Nephron (organoid): Measurements from ENCODE around the gene ANKRD11.

ENCODE experiments used
- H3K27ac Mint-ChIP-seq, 3 experiments: 2 replicates each; pipeline ENCODE4 v1.8.0; 2020; ENCODE audit warnings: mixed read lengths in 3 of 3, mild to moderate bottlenecking in 2 of 3, moderate library complexity in 1 of 3
- H3K27me3 Mint-ChIP-seq: 2 replicates; pipeline ENCODE4 v1.8.0; 2021; ENCODE audit warnings: low read depth, mild to moderate bottlenecking, moderate library complexity, mixed read lengths
- H3K36me3 Mint-ChIP-seq: 2 replicates; pipeline ENCODE4 v1.8.0; 2020; ENCODE audit warnings: low read depth, mixed read lengths
- H3K4me1 Mint-ChIP-seq: 2 replicates; pipeline ENCODE4 v1.8.0; 2020; ENCODE audit warnings: mixed read lengths
- H3K4me3 Mint-ChIP-seq, 3 experiments: 2 replicates each; pipeline ENCODE4 v1.8.0; 2020; ENCODE audit warnings: mild to moderate bottlenecking in 3 of 3, mixed read lengths in 3 of 3, moderate library complexity in 2 of 3
- H3K9me3 Mint-ChIP-seq: 2 replicates; pipeline ENCODE4 v1.8.0; 2020; ENCODE audit warnings: mixed read lengths
- TF ChIP-seq, protein P1 (sequence below), 3 experiments: fragments of 200-600 bp; sonication (generic); IDR thresholded peaks; one replicate each; pipeline ENCODE4 v1.5.0; 2021; ENCODE audit warnings: antibody characterized with exemption in 3 of 3; ENCODE audit not compliant: unreplicated experiment in 3 of 3

The ANKRD11 gene

DNA sequence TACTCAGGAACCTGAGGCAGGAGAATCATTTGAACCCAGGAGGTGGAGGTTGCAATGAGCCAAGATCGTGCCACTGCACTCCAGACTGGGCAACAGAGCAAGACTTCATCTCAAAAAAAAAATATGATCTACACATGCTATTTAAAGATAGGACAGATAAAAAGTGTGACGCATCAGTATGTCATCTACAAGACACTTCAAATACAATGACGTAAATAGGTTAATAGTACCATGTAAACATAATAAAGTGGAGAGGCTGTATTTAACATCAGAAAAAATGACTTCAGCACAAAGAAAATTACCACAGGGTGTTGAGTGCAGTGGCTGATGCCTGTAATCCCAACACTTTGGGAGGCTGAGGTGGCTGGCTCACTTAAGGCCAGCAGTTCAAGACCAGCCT, 252.6 kb downstream of the ANKRD11 start:
- Mint-ChIP-seq H3K36me3 (peaks cover 25% of the 10 kb centered on the region), H3K27ac (no peak overlapping the region), H3K9me3 (peaks cover 9% of the 10 kb centered on the region), H3K4me1 (peaks cover 4% of the 10 kb centered on the region), H3K27me3 (peaks cover 4% of the 10 kb centered on the region), H3K4me3 (peak overlapping the region in 2 of 3 experiments; percentile 5 to 46)
- TF ChIP-seq, protein P1, sequence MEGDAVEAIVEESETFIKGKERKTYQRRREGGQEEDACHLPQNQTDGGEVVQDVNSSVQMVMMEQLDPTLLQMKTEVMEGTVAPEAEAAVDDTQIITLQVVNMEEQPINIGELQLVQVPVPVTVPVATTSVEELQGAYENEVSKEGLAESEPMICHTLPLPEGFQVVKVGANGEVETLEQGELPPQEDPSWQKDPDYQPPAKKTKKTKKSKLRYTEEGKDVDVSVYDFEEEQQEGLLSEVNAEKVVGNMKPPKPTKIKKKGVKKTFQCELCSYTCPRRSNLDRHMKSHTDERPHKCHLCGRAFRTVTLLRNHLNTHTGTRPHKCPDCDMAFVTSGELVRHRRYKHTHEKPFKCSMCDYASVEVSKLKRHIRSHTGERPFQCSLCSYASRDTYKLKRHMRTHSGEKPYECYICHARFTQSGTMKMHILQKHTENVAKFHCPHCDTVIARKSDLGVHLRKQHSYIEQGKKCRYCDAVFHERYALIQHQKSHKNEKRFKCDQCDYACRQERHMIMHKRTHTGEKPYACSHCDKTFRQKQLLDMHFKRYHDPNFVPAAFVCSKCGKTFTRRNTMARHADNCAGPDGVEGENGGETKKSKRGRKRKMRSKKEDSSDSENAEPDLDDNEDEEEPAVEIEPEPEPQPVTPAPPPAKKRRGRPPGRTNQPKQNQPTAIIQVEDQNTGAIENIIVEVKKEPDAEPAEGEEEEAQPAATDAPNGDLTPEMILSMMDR (IDR thresholded peaks at IDR 0.05; ENCODE audit: unreplicated experiment in 3 of 3): no peak

DNA sequence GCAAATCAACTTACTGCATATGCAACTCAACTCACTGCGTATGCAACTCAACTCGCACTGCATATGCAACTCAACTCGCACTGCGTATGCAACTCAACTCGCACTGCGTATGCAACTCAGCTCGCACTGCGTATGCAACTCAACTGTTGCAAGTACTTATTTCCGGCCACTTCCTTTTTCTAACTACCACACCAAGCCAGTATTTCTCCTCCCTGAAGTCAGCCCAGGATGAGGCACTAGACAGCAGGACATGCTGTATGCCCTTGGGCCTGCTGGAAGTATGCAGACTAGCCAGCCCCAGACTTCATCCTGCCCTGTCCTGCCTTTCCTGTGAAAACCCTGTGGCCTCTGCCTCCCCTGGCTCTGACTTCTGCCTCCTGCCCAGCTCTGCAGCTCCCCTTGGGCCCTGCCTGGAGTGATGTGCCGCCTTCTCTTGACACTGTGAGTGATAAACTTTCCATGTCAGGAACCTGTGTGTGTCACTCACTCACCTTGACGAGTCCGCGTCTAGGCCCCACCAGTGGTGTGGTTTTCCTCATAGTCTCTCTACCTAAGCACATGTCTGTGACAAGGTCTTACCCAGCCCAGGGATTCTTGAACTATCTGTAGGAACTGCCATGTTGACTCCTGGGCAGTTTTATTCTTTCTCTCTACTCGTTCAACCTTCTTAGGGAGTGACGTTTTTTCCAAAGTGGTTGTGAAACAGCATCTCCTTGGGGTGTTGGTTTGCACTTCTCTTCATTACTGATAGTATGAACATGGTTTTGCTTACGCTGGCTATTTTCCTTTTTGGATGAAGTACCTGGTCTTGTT, 256.5 kb downstream of the ANKRD11 start:
- H3K4me3 Mint-ChIP-seq: no peak overlapping the region
- TF ChIP-seq, protein P1 (IDR thresholded peaks at IDR 0.05; ENCODE audit: unreplicated experiment in 3 of 3): no peak
- H3K27me3 Mint-ChIP-seq: peaks cover 4% of the 10 kb centered on the region
- H3K36me3 Mint-ChIP-seq: peaks cover 64% of the 10 kb centered on the region
- no peaks in the 10 kb centered on the region for H3K4me1 Mint-ChIP-seq
- H3K9me3 Mint-ChIP-seq: peaks cover 23% of the 10 kb centered on the region
- no peak overlapping the region for H3K27ac Mint-ChIP-seq

DNA sequence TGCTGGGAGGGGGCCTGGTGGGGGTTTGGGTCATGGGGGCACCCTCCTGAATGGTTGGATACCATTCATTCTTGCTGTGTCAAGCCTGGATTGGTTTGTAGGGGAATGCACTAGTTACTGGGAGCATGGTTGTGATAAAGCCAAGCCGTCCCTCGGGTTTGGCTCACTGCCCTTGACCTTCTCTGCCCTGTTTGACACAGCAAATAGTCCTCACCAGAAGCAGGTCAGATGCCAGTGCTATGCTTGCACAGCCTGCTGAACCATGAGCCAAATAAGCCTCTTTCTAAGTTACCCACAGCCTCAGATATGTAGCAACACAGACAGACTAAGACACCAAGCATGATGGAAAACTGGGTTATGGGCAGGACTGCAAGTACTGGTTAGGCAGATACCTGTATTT, 258.3 kb downstream of the ANKRD11 start:
- TF ChIP-seq, protein P1 (IDR thresholded peaks at IDR 0.05; ENCODE audit: unreplicated experiment in 3 of 3): no peak
- Mint-ChIP-seq H3K9me3 (peaks cover 39% of the 10 kb centered on the region), H3K4me3 (no peak overlapping the region), H3K27me3 (peaks cover 4% of the 10 kb centered on the region), H3K4me1 (no peaks in the 10 kb centered on the region), H3K27ac (no peak overlapping the region), H3K36me3 (peaks cover 81% of the 10 kb centered on the region)

DNA sequence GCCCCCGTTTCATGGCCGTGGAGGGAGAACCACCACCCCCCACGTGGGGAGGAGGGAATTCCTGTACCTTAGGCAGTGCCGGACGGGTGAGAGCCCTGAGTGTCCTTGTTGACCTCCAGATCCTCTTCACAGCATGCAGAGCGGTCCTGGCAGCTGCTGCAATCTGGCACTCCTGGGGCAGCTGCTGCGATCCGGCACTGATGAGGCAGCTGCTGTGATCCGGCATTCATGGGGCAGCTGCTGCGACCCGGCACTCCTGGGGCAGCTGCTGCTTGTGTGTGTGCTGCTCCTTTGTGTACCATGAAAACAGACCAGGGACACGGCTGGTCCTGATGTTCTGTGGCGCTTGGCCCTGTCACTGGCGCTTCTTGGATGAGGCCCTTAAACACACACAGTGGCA, 260.1 kb downstream of the ANKRD11 start:
- Mint-ChIP-seq H3K4me1 (no peaks in the 10 kb centered on the region), H3K36me3 (peaks cover 95% of the 10 kb centered on the region), H3K9me3 (peaks cover 50% of the 10 kb centered on the region), H3K27me3 (peaks cover 4% of the 10 kb centered on the region), H3K27ac (no peak overlapping the region), H3K4me3 (no peak overlapping the region)
- TF ChIP-seq, protein P1 (IDR thresholded peaks at IDR 0.05; ENCODE audit: unreplicated experiment in 3 of 3): no peak

DNA sequence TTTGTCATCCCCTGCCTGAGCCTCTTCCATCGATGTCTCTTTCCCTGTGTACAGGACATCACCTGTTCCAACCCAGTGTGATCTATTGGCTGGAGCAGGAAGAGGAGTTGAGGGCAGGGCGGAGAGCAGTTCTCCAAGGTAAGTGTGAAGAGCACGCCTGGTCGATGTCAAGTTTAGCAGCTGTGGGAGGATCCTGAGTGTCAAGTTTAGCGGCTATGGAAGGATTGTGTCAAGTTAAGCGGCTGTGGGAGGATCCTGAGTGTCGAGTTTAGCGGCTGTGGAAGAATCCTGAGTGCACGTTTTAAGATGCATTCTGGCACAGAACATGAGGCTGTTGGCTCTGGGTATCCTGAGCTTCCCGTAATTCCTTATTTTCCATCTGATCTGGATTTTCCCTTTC, 265.7 kb downstream of the ANKRD11 start:
- Mint-ChIP-seq H3K4me1 (no peaks in the 10 kb centered on the region), H3K27ac (no peak overlapping the region), H3K9me3 (peaks cover 39% of the 10 kb centered on the region), H3K36me3 (peaks cover 76% of the 10 kb centered on the region), H3K27me3 (no peaks in the 10 kb centered on the region), H3K4me3 (no peak overlapping the region)
- TF ChIP-seq, protein P1 (IDR thresholded peaks at IDR 0.05; ENCODE audit: unreplicated experiment in 3 of 3): no peak

DNA sequence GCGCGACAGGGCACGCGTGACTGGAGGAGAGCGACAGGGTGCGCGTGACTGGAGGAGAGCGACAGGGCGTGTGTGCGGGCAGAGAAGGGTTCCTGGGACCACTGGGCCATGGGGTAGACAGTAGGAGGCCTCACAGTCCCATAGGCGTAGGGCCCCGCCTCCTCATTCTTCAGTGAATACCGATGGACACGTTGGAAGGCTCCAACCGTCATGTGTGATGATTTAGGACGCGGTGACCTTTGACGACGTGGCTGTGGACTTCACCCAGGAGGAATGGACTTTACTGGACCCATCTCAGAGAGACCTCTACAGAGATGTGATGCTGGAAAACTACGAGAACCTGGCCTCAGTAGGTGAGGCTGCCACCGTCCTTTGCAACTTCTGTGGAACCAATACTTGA, 267.4 kb downstream of the ANKRD11 start:
- Mint-ChIP-seq H3K27ac (no peak overlapping the region), H3K4me1 (peaks cover 5% of the 10 kb centered on the region), H3K27me3 (no peaks in the 10 kb centered on the region), H3K36me3 (peaks cover 58% of the 10 kb centered on the region), H3K4me3 (no peak overlapping the region), H3K9me3 (peaks cover 24% of the 10 kb centered on the region)
- TF ChIP-seq, protein P1 (IDR thresholded peaks at IDR 0.05; ENCODE audit: unreplicated experiment in 3 of 3): no peak
